T47D (cell line): Measurements from ENCODE around the gene ANKMY1.
"Not testable (repeated sequence)": the region's sequence is repeated elsewhere in the genome, so short reads cannot be mapped to it uniquely, and the experiment has no call there.

Experiments used
- DNase-seq, 2 experiments: peaks; one replicate each; pipeline versions ENCODE4 v3.0.0 to v3.0.0-alpha.2; 2011 to 2012; ENCODE audit warnings: low read depth in 1 of 2, low spot score in 1 of 2
- JUND ChIP-seq: IDR thresholded peaks from 2 replicates; pipeline ENCODE4 v1.6.1; 2012; ENCODE audit warnings: low read depth
- in situ Hi-C: cut with HindIII; loops from 2 replicates; pipeline ENCODE4 v1.10.0; 2016; ENCODE audit warnings: low sequenced_read_pairs, low pct_unique_long_range_greater_than_20kb

The ANKMY1 gene

DNA sequence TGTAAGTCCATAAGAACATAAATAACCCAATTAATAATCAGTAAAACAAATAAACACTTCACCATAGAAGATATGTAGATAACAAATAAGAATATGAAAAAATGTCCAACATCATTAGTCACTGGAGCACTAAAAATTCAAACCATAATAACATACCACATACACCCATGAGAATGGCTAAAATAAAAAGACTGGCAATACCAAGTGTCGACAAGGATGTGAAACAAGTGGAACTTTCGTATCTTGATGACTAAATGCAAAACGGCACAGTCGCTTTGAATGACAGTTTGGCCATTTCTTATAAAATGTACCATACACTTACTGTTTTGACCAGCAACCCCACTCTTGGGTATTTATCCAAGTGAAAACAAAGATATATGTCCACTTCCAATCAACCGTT is 26.8 kb downstream of the ANKMY1 start:
- TF ChIP-seq JUND: no peak
- in situ Hi-C loops: no loop called here
- DNase-seq: no peak

DNA sequence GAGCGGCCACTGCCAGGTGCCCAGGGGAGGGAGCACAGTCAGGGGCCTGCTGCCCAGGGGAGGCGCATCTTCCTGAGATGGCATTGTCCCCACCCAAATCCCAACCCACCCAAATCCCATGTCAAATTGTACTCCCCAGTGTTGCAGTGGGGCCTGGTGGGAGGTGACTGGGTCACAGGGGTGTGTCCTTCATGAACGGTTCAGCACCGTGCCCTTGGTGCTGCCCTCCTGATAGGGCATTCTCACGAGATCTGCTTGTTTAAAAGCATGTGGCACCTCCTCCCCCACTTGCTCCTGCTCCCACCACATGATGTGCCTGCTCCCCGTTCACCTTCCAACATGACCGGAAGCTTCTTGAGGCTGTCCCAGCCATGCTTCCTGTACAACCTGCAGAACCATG is 27.6 kb downstream of the ANKMY1 start:
- no peak for TF ChIP-seq JUND
- in situ Hi-C loops: no loop called here
- DNase-seq: no peak

DNA sequence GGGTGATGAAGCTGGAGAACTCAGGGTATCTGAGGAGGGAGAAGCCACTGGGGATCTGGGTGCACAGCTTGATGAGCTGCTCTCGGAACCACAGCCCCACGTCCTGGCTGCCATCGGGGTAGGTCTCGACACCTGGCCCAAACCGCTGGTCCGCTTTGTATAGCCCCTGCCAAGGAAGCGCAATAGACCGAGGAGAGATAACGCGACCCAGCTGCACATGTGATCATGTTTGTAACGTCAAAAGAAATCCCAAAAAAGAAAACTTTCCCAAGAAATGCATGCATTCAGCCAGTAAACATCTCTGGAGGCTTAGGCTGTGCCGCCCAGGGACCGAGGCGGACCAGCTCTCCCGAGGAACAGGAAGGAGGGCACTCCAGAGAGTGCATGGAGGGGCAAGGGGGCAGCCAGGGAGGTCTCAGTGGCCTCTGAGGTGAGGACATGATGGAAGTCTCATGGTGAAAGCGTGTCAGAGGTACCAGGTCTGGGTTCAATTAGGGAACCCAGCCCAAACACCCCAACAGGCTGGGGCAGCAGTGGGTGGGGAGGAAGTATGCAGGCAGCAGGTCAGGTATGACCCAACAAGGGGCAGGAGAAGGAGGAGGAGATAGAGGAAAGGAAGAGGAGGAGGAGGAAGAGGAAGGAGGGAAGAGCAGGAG is 28.3 kb downstream of the ANKMY1 start:
- no peak for TF ChIP-seq JUND
- DNase-seq: no peak
- in situ Hi-C loops: no loop called here

GRCh38 chr2:240528406-240529040 is 29.3 kb downstream of the ANKMY1 start:
- in situ Hi-C loops: no loop called here
- TF ChIP-seq JUND: no peak

DNA sequence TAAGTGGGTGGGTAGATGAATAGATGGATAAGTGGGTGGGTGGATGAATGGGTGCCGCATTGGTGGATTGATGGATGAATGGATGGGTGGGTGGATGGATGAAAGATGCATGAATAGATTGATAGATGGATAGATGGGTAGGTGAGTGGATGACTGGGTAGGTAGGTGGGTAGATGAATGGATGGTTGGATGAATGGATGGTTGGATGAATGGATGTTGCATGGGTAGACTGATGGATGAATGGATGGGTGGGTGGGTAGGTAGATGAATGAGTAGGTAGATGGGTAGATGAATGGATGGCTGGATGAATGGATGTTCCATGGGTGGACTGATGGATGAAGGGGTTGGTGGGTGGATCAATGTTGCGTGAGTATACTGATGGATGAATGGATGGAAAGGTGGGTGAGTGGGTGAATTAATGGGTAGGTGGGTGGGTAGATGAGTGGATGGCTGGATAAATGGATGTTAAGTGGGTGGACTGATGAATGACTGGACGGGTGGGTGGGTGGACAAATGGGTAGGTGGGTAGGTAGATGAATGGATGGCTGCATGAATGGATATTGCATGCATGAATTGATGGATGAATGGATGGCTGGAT is 30.5 kb downstream of the ANKMY1 start:
- DNase-seq: no peak
- in situ Hi-C loops: no loop called here
- no peak for TF ChIP-seq JUND

More at GRCh38 chr2:240528406-240529040, 29.3 kb downstream of the ANKMY1 start:
- no peak for DNase-seq

- DNase-seq: no peak
- TF ChIP-seq JUND: no peak
- in situ Hi-C loops: no loop called here
Measured at GRCh38 chr2:240526521-240526920, 31.3 kb downstream of the ANKMY1 start.

DNA sequence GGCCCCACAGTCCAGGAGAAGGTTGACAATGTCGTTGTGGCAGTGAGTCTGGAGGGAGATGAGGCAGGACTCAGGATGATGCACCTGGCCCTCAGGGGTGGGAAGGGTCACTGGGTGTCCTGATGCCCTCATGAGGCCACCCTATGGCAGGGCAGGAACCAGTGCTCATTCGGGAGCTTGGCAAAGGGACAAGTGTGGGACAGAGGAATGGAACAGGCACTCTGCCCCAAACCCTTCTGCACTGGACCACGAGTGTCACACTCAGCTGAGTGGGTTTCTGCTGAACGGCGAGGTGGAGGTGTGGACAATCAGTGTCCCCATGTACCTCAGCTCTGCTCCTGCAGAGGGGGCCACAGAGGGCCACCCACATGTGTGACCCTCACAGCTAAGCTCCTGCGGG is 32.0 kb downstream of the ANKMY1 start:
- TF ChIP-seq JUND: no peak
- no peak for DNase-seq
- in situ Hi-C loops: no loop called here

- in situ Hi-C loops: no loop called here
- DNase-seq: no peak
- no peak for TF ChIP-seq JUND
Measured at GRCh38 chr2:240524963-240525718, 32.6 kb downstream of the ANKMY1 start.

DNA sequence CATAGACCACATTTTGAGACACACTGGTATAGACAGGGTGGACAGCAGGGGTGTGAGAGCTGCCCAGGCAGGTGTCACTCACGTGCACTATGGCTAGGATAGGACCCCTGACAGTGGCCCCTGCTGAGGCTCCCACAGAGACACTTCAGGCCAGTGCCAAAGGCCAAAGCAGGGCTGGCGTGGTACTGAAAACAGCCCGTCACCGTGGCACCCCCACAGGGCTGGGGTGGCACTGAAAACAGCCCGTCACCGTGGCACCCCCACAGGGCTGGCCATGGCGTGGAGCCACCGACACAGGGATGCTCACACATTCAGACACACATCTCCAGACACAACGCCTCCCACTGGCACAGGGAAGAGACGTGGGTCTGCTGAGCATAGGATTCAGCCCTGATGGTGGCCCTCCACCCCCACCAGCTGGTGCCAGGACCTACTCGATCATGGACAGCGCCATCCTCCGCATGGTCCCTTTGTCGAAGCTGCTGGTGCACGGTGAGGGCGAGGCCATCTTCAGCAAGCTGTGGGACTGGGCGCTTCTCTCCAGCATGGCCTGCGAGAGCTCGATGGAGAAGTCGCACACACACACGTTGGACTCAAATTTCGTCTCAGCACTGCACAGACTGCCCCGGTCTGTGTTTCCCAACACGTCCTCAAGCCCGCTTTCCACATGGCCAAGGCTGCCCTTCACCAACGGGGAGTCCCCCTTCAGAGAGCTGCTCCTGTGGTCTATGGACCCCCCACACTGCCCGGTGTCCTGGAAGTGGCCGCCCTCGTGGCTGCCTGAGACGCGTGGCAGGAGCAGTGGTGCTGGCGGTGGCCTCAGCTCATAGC is 34.1 kb downstream of the ANKMY1 start:
- no peak for DNase-seq
- in situ Hi-C loops: no loop called here
- no peak for TF ChIP-seq JUND

DNA sequence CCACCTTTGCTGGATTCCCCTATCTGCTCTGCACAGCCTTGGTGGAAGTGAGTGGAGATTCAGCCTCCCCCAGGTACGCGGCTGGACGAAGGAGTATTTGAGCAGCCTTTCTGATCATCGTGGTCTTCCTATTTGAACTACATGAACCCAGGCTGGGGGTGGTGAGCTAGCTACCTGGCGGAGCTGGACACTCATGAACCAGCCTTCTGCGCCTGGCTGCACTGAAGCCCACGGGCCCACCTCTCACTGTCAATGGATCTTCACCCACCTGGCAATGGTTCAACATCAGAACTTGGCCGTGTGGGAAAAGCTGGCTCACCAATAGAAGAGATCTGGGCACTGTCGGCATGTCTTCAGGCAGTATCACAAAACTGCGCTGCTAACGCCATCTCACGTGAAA is 35.4 kb downstream of the ANKMY1 start:
- in situ Hi-C loops: no loop called here
- DNase-seq: no peak
- no peak for TF ChIP-seq JUND

- DNase-seq, in situ Hi-C loops: not testable (repeated sequence)
Measured at GRCh38 chr2:240521885-240522284, 35.9 kb downstream of the ANKMY1 start.

- DNase-seq: no peak
- in situ Hi-C loops: no loop called here
- TF ChIP-seq JUND: no peak
Measured at GRCh38 chr2:240520974-240521350, 36.8 kb downstream of the ANKMY1 start.
